H1 (cell line): ENCODE results near the gene ZNF814. TPM values are rescaled to one million over a fixed set of nuclear protein-coding genes. Genes with fewer than 3 reads are reported as not detected.
"Not testable (repeated sequence)": the region's sequence is repeated elsewhere in the genome, so short reads cannot be mapped to it uniquely, and the experiment has no call there.

Experiments
- CTCF ChIA-PET: fragments of 300-600 bp; sonication (Branson Sonifier 250); formaldehyde crosslinking; loops from one replicate; lab custom pipeline; 2021; ENCODE audit not compliant: partially characterized antibody; lab: Charles Lee
- POLR2A ChIA-PET: fragments of 300-600 bp; sonication (Branson Sonifier 250); formaldehyde crosslinking; loops from one replicate; lab custom pipeline; 2021; ENCODE audit warnings: inconsistent platforms; ENCODE audit not compliant: partially characterized antibody; lab: Charles Lee
- DNase-seq, 2 experiments: peaks; one replicate each; pipeline versions ENCODE4 v3.0.0 to v3.0.0-alpha.2; 2010 to 2022; ENCODE audit warnings: low spot score in 2 of 2, low read depth in 1 of 2, mixed read lengths in 1 of 2
- FAIRE-seq: peaks from 2 replicates; lab custom pipeline; 2011; peaks lifted over from hg19 to GRCh38; lab: Jason Lieb, UNC
- H2AFZ ChIP-seq: 2 replicates; pipeline ENCODE4 v1.8.1; 2012; ENCODE audit warnings: low read length, inconsistent platforms
- H2AK5ac ChIP-seq: 2 replicates; pipeline ENCODE4 v1.6.1; 2013; ENCODE audit warnings: low read depth, low read length
- H2BK120ac ChIP-seq: replicated peaks from 2 replicates; pipeline ENCODE3; 2013; ENCODE audit warnings: low read depth, low read length, inconsistent platforms
- H2BK12ac ChIP-seq: 2 replicates; pipeline ENCODE4 v1.6.1; 2013; ENCODE audit warnings: low read depth, low read length
- H2BK15ac ChIP-seq: 2 replicates; pipeline ENCODE4 v1.6.1; 2013; ENCODE audit warnings: low read length
- H2BK20ac ChIP-seq: 2 replicates; pipeline ENCODE4 v1.6.1; 2013; ENCODE audit warnings: low read length
- H2BK5ac ChIP-seq: 2 replicates; pipeline ENCODE4 v1.6.1; 2013; ENCODE audit warnings: low read depth, low read length
- H3K14ac ChIP-seq: 2 replicates; pipeline ENCODE4 v1.6.1; 2013; ENCODE audit warnings: inconsistent platforms; ENCODE audit not compliant: insufficient read length
- H3K18ac ChIP-seq: 2 replicates; pipeline ENCODE4 v1.6.1; 2013; ENCODE audit warnings: low read length; ENCODE audit errors: extremely low read depth
- H3K23ac ChIP-seq: 2 replicates; pipeline ENCODE4 v1.6.1; 2013; ENCODE audit warnings: inconsistent platforms; ENCODE audit not compliant: insufficient read length
- H3K23me2 ChIP-seq: 2 replicates; pipeline ENCODE4 v1.6.1; 2013; ENCODE audit warnings: low read depth, low read length
- H3K27ac ChIP-seq: 2 replicates; pipeline ENCODE4 v1.6.1; 2011; ENCODE audit warnings: low read depth, low read length, inconsistent platforms
- H3K27me3 ChIP-seq, 4 experiments: replicated peaks in 1 of 4; 1 replicate in 1 of 4; 2 replicates in 3 of 4; pipeline versions ENCODE4 v1.6.1 to v1.8.1; 2011 to 2013; ENCODE audit warnings: low read length in 3 of 4, mild to moderate bottlenecking in 3 of 4, inconsistent platforms in 2 of 4, mixed read lengths in 2 of 4, moderate library complexity in 1 of 4; ENCODE audit not compliant: control insufficient read depth in 3 of 4, insufficient read depth in 3 of 4; ENCODE audit errors: extremely low read depth in 1 of 4
- H3K36me3 ChIP-seq, 4 experiments: 2 replicates each; pipeline versions ENCODE4 v1.6.1 to v1.8.1; 2011 to 2013; ENCODE audit warnings: mild to moderate bottlenecking in 4 of 4, low read length in 3 of 4, moderate library complexity in 2 of 4, control low read depth in 1 of 4, inconsistent platforms in 1 of 4; ENCODE audit not compliant: insufficient read depth in 4 of 4, control insufficient read depth in 2 of 4
- H3K4ac ChIP-seq: replicated peaks from 2 replicates; pipeline ENCODE3; 2013; ENCODE audit warnings: low read length, low read depth, mixed read lengths, inconsistent platforms; ENCODE audit not compliant: insufficient read length
- H3K4me1 ChIP-seq, 4 experiments: replicated peaks in 1 of 4; 1 replicate in 1 of 4; 2 replicates in 3 of 4; pipeline versions ENCODE4 v1.6.1 to v1.8.1; 2011 to 2013; ENCODE audit warnings: low read length in 3 of 4, inconsistent platforms in 2 of 4, mixed read lengths in 1 of 4; ENCODE audit not compliant: insufficient read depth in 4 of 4, control insufficient read depth in 3 of 4
- H3K4me2 ChIP-seq, 2 experiments: 2 replicates each; pipeline versions ENCODE4 v1.6.1 to v1.8.1; 2011 to 2013; ENCODE audit warnings: low read depth in 2 of 2, low read length in 2 of 2, control low read depth in 1 of 2, inconsistent platforms in 1 of 2, mild to moderate bottlenecking in 1 of 2; ENCODE audit not compliant: insufficient read depth in 1 of 2
- H3K4me3 ChIP-seq, 4 experiments: fragments of 200-600, 300-600 bp in 1 of 4; sonication (generic), shearing (Covaris generic), sonication (Bioruptor Twin) in 1 of 4; 2 replicates each; pipeline versions ENCODE4 v1.5.1 to v1.8.1; 2011 to 2016; ENCODE audit warnings: low read length in 4 of 4, low read depth in 3 of 4, control low read depth in 2 of 4, inconsistent platforms in 2 of 4, mild to moderate bottlenecking in 2 of 4, mixed read lengths in 1 of 4, moderate library complexity in 1 of 4; ENCODE audit not compliant: insufficient read depth in 2 of 4; ENCODE audit errors: extremely low read depth in 1 of 4
- H3K56ac ChIP-seq: replicated peaks from 2 replicates; pipeline ENCODE3; 2013; ENCODE audit warnings: low read depth, mild to moderate bottlenecking, mixed read lengths, low read length, inconsistent platforms; ENCODE audit not compliant: insufficient read length
- H3K79me1 ChIP-seq: 2 replicates; pipeline ENCODE4 v1.6.1; 2013; ENCODE audit warnings: low read depth, low read length, control low read depth
- H3K79me2 ChIP-seq, 2 experiments: 2 replicates each; pipeline versions ENCODE4 v1.6.1 to v1.8.1; 2012 to 2013; ENCODE audit warnings: low read length in 2 of 2, mild to moderate bottlenecking in 2 of 2, inconsistent platforms in 1 of 2; ENCODE audit not compliant: insufficient read depth in 2 of 2, control insufficient read depth in 1 of 2
- H3K9ac ChIP-seq, 4 experiments: replicated peaks in 1 of 4; 1 replicate in 1 of 4; 2 replicates in 3 of 4; pipeline versions ENCODE4 v1.6.1 to v1.8.1; 2011 to 2013; ENCODE audit warnings: low read depth in 3 of 4, low read length in 3 of 4, control low read depth in 2 of 4, mild to moderate bottlenecking in 2 of 4, moderate library complexity in 2 of 4, inconsistent platforms in 1 of 4; ENCODE audit errors: extremely low read depth in 1 of 4
- H3K9me3 ChIP-seq, 2 experiments: 2 replicates each; pipeline versions ENCODE4 v1.6.1 to v1.8.1; 2012 to 2013; ENCODE audit warnings: mild to moderate bottlenecking in 2 of 2, moderate library complexity in 2 of 2, control low read depth in 1 of 2, inconsistent platforms in 1 of 2, low read depth in 1 of 2, low read length in 1 of 2, mixed read lengths in 1 of 2; ENCODE audit not compliant: insufficient read depth in 2 of 2
- H4K20me1 ChIP-seq, 2 experiments: replicated peaks in 1 of 2; 2 replicates each; pipeline versions ENCODE3 to v1.8.1; 2011 to 2013; ENCODE audit warnings: inconsistent platforms in 2 of 2, low read length in 2 of 2, mild to moderate bottlenecking in 1 of 2; ENCODE audit not compliant: insufficient read depth in 2 of 2, control insufficient read depth in 1 of 2
- H4K5ac ChIP-seq: 2 replicates; pipeline ENCODE4 v1.6.1; 2013; ENCODE audit warnings: low read length, low read depth, mixed read lengths, inconsistent platforms; ENCODE audit not compliant: insufficient read length
- H4K8ac ChIP-seq: 2 replicates; pipeline ENCODE4 v1.8.0; 2013; ENCODE audit warnings: mild to moderate bottlenecking, moderate library complexity, low read length, inconsistent platforms; ENCODE audit not compliant: insufficient read depth; ENCODE audit errors: extremely low read depth
- H4K91ac ChIP-seq: replicated peaks from 2 replicates; pipeline ENCODE3; 2013; ENCODE audit warnings: low read length, mixed read lengths, inconsistent platforms; ENCODE audit not compliant: insufficient read length
- POLR2AphosphoS5 ChIP-seq: IDR thresholded peaks from 2 replicates; pipeline ENCODE4 v1.6.1; 2011; ENCODE audit warnings: low read depth, low read length
- WGBS, 2 experiments: shearing (Covaris generic) in 1 of 2; methylation state at CpG; one replicate each; pipeline versions ENCODE4 v1.1.6 to v1.1.7; 2013 to 2015; ENCODE audit warnings: low lambda C conversion rate in 2 of 2, mixed read lengths in 2 of 2, inconsistent platforms in 1 of 2, low coverage in 1 of 2, missing lambda C conversion rate in 1 of 2; ENCODE audit not compliant: insufficient replicate concordance in 2 of 2, insufficient coverage in 1 of 2, insufficient read length in 1 of 2; ENCODE audit errors: extremely low coverage in 1 of 2, missing lambda C conversion rate in 1 of 2; 5-methylcytosine and 5-hydroxymethylcytosine counted together
- polyA plus RNA-seq, 7 experiments: library from polyadenylated mRNA; depleted of rRNA in 3 of 7; stranded (reverse) in 5 of 7; unstranded in 2 of 7; fragments of >200 nt in 5 of 7; fragments of 200-250 nt in 2 of 7; gene quantifications; 1 replicate in 5 of 7; 2 replicates in 1 of 7; 4 replicates in 1 of 7; pipeline versions ENCODE4 v1.2.1 to v1.2.3, GENCODE V29; 2011 to 2013; ENCODE audit warnings: missing spikeins in 2 of 7, mixed read lengths in 2 of 7
- total RNA-seq: library from RNA; stranded (reverse); fragmentation: NEBNext Ultra II Directional; extraction: Animal tissue kit (Norgen Biotek cat#: 25700); gene quantifications from 2 replicates; pipeline ENCODE4 v1.2.1, GENCODE V29; 2021

The ZNF814 gene
- total and polyA plus RNA-seq, 2 of the 8 experiments (the other 6 are each of a cell fraction or from before 2014, with no cell fraction given) = 90.9 to 99.6 TPM

DNA sequence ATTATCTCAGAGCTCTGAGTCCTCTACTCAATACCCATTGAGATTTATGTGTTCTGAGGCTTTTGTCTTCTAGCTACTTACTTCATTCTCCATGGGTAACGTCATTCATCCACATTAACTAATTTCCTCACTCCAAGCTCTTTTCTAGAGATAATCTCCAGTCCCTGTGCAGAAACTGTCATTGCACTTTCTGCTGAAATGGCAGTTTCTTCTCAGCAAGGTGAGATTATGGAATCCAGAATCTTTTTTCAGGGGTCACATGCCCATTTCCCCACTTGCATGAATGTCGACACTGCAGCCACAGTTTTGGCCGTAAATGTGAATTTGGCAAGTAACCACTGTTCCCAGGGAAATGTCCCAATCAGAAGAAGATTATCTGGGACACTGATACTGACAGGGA lies 26.5 kb downstream of the ZNF814 start:
- not testable (repeated sequence) for H3K4me2 ChIP-seq, H4K91ac ChIP-seq, H4K5ac ChIP-seq, H4K8ac ChIP-seq, H2BK120ac ChIP-seq, H3K4me3 ChIP-seq, H3K27ac ChIP-seq, H2AK5ac ChIP-seq, H3K23ac ChIP-seq, H3K56ac ChIP-seq, H2BK12ac ChIP-seq, H2BK5ac ChIP-seq, H3K9me3 ChIP-seq, H3K27me3 ChIP-seq, H3K23me2 ChIP-seq, H3K9ac ChIP-seq, H3K18ac ChIP-seq, FAIRE-seq, H3K14ac ChIP-seq, H3K4me1 ChIP-seq, H3K79me1 ChIP-seq, H2AFZ ChIP-seq, DNase-seq, H2BK15ac ChIP-seq, H3K4ac ChIP-seq, H2BK20ac ChIP-seq
- H3K36me3 ChIP-seq = peaks cover 12 to 80% (median 46%) of the 10 kb centered on the region in 4 experiments
- H4K20me1 ChIP-seq = peaks cover 5 to 11% of the 10 kb centered on the region in 2 experiments
- 89% methylated on average over 3 of the region's 3 CpGs; no CpG with 5 or more reads in 1 of the 2 experiments for WGBS, 2 experiments
- CTCF ChIA-PET = interaction anchor here (1.3 to 1.6 kb wide), 2 partner anchors 32 to 124 kb away, joined by 3 to 4 read pairs; partner anchors contain the start of gene ZNF587B
- TF ChIP-seq POLR2AphosphoS5 = 0 out of 2 replicates have a peak, but pooled peaks have one; percentile 14
- peaks cover 0 to 23% of the 10 kb centered on the region in 2 experiments; a peak in 2 of 4 replicates for H3K79me2 ChIP-seq
- POLR2A ChIA-PET = interaction anchor here (0.7 to 5.3 kb wide), 11 partner anchors 10 to 190 kb away, joined by 3 to 56 read pairs (median 5); partner anchors contain the start of genes ZNF417, ZNF587, ZNF606 and ZNF814
